Measurements from ENCODE around the gene FOXP1. TPM values are rescaled to one million over a fixed set of nuclear protein-coding genes. Genes with fewer than 3 reads are reported as not detected.
A peak's percentile ranks its signal among the peaks of the same experiment; 100 is the strongest.

FOXP1 gene
- total and polyA plus RNA-seq, 2 of the 13 experiments (the other 11 are each of a cell fraction or from before 2014, with no cell fraction given), result 40.4 to 59.0 TPM

DNA sequence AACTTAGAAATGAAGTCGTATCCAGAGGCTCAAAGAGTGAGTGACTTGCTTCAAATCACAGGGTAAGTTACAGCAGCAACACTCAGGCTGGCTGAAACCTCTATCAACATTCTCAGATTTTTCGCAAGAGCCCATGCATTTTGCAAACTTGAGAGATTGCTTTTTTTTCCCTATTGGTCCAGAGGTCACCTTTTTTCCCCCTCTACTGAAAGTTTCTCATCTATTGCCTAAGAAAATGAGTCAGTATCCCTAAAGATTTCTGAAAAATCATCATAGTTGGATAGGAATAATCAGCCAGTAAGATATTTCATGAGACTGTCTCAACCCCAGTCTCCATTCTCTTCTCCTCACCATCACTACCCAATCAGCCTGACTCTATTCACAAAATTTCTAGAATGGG is 410.6 kb downstream of the FOXP1 start (continued):
- TF ChIP-seq, protein P1, sequence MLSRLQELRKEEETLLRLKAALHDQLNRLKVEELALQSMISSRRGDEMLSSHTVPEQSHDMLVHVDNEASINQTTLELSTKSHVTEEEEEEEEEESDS (CRISPR knock-in tag; IDR thresholded peaks at IDR 0.05; ENCODE audit: borderline replicate concordance), result no peak
- TF ChIP-seq ZNF546 (CRISPR knock-in tag; conservative IDR thresholded peaks at IDR 0.05) (no peak), ZNF678 (CRISPR knock-in tag; IDR thresholded peaks at IDR 0.05) (no peak), KDM1A (CRISPR knock-in tag; IDR thresholded peaks at IDR 0.05) (no peak), ZNF343 (CRISPR knock-in tag; IDR thresholded peaks at IDR 0.05) (no peak), CEBPB (IDR thresholded peaks at IDR 0.05; ENCODE audit: borderline replicate concordance, low read depth, low read length) (peak; percentile 71; the same call in 1 of the 2 replicates), ELF4 (CRISPR knock-in tag; IDR thresholded peaks at IDR 0.05; ENCODE audit: borderline replicate concordance) (no peak), HDAC2 (CRISPR knock-in tag; IDR thresholded peaks at IDR 0.05) (no peak), NAIF1 (CRISPR knock-in tag; IDR thresholded peaks at IDR 0.05; ENCODE audit: borderline replicate concordance) (no peak), GATAD2A (CRISPR knock-in tag; IDR thresholded peaks at IDR 0.05) (peak; percentile 85), ZNF296 (CRISPR knock-in tag; conservative IDR thresholded peaks at IDR 0.05) (no peak), MIER3 (CRISPR knock-in tag; IDR thresholded peaks at IDR 0.05; ENCODE audit: borderline replicate concordance) (no peak), HNF4A (CRISPR knock-in tag; IDR thresholded peaks at IDR 0.05) (peak; percentile 68), CBFB (CRISPR knock-in tag; IDR thresholded peaks at IDR 0.05) (no peak), NFKBIZ (CRISPR knock-in tag; IDR thresholded peaks at IDR 0.05) (no peak), ZNF530 (CRISPR knock-in tag; IDR thresholded peaks at IDR 0.05; ENCODE audit: low read depth) (no peak), ISL2 (CRISPR knock-in tag; IDR thresholded peaks at IDR 0.05) (no peak), TAF15 (IDR thresholded peaks at IDR 0.05; ENCODE audit: low read depth, low read length, poor library complexity, severe bottlenecking) (no peak), FOXA3 (CRISPR knock-in tag; IDR thresholded peaks at IDR 0.05) (peak; percentile 28; the same call in 1 of the 2 replicates)
- TF ChIP-seq, protein P2, sequence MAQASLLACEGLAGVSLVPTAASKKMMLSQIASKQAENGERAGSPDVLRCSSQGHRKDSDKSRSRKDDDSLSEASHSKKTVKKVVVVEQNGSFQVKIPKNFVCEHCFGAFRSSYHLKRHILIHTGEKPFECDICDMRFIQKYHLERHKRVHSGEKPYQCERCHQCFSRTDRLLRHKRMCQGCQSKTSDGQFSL (CRISPR knock-in tag; IDR thresholded peaks at IDR 0.05), result no peak
- TF ChIP-seq, protein P3, sequence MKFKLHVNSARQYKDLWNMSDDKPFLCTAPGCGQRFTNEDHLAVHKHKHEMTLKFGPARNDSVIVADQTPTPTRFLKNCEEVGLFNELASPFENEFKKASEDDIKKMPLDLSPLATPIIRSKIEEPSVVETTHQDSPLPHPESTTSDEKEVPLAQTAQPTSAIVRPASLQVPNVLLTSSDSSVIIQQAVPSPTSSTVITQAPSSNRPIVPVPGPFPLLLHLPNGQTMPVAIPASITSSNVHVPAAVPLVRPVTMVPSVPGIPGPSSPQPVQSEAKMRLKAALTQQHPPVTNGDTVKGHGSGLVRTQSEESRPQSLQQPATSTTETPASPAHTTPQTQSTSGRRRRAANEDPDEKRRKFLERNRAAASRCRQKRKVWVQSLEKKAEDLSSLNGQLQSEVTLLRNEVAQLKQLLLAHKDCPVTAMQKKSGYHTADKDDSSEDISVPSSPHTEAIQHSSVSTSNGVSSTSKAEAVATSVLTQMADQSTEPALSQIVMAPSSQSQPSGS (CRISPR knock-in tag; IDR thresholded peaks at IDR 0.05), result no peak
- TF ChIP-seq, protein P4, sequence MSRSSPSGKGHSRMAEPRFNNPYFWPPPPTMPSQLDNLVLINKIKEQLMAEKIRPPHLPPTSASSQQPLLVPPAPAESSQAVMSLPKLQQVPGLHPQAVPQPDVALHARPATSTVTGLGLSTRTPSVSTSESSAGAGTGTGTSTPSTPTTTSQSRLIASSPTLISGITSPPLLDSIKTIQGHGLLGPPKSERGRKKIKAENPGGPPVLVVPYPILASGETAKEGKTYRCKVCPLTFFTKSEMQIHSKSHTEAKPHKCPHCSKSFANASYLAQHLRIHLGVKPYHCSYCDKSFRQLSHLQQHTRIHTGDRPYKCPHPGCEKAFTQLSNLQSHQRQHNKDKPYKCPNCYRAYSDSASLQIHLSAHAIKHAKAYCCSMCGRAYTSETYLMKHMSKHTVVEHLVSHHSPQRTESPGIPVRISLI (CRISPR knock-in tag; IDR thresholded peaks at IDR 0.05; ENCODE audit: borderline replicate concordance), result peak; percentile 80; the same call in 1 of the 2 replicates
- TF ChIP-seq, protein P5, sequence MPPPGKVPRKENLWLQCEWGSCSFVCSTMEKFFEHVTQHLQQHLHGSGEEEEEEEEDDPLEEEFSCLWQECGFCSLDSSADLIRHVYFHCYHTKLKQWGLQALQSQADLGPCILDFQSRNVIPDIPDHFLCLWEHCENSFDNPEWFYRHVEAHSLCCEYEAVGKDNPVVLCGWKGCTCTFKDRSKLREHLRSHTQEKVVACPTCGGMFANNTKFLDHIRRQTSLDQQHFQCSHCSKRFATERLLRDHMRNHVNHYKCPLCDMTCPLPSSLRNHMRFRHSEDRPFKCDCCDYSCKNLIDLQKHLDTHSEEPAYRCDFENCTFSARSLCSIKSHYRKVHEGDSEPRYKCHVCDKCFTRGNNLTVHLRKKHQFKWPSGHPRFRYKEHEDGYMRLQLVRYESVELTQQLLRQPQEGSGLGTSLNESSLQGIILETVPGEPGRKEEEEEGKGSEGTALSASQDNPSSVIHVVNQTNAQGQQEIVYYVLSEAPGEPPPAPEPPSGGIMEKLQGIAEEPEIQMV (CRISPR knock-in tag; IDR thresholded peaks at IDR 0.05; ENCODE audit: low read depth), result no peak
- TF ChIP-seq, protein P6, sequence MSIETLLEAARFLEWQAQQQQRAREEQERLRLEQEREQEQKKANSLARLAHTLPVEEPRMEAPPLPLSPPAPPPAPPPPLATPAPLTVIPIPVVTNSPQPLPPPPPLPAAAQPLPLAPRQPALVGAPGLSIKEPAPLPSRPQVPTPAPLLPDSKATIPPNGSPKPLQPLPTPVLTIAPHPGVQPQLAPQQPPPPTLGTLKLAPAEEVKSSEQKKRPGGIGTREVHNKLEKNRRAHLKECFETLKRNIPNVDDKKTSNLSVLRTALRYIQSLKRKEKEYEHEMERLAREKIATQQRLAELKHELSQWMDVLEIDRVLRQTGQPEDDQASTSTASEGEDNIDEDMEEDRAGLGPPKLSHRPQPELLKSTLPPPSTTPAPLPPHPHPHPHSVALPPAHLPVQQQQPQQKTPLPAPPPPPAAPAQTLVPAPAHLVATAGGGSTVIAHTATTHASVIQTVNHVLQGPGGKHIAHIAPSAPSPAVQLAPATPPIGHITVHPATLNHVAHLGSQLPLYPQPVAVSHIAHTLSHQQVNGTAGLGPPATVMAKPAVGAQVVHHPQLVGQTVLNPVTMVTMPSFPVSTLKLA (IDR thresholded peaks at IDR 0.05), result no peak
